Testis (tissue), 3 donors: ENCODE measurements around the gene KCNN4. TPM values are rescaled to one million over a fixed set of nuclear protein-coding genes. Genes with fewer than 3 reads are reported as not detected.

Experiments
- DNase-seq: peaks from one replicate; pipeline ENCODE4 v3.0.0-alpha.2; 2019
- H3K27ac ChIP-seq, 2 donors: fragments of 200-600 bp; sonication (generic); one replicate each; pipeline ENCODE4 v1.5.1; 2019
- H3K27me3 ChIP-seq: fragments of 200-600 bp; sonication (generic); one replicate; pipeline ENCODE4 v1.5.1; 2019
- H3K36me3 ChIP-seq: fragments of 200-600 bp; sonication (generic); one replicate; pipeline ENCODE4 v1.5.1; 2017; ENCODE audit warnings: low read depth; ENCODE audit errors: missing control alignments
- H3K4me1 ChIP-seq: fragments of 200-600 bp; sonication (generic); one replicate; pipeline ENCODE4 v1.5.1; 2019
- H3K4me3 ChIP-seq, 2 donors: fragments of 200-600 bp; sonication (generic); one replicate each; pipeline ENCODE4 v1.5.1; 2017 to 2019
- H3K9me3 ChIP-seq: fragments of 200-600 bp; sonication (generic); one replicate; pipeline ENCODE4 v1.5.1; 2017
- POLR2A ChIP-seq: fragments of 450-650 bp; IDR thresholded peaks from one replicate; pipeline ENCODE4 v1.6.1; 2017; ENCODE audit warnings: antibody characterized with exemption, mild to moderate bottlenecking, moderate library complexity
- WGBS, 2 donors: methylation state at CpG; one replicate each; pipeline ENCODE4 v1.1.5; 2018; 5-methylcytosine and 5-hydroxymethylcytosine counted together
- intact Hi-C: fragments of 100-400 bp; cut with DNase I; formaldehyde crosslinking; loops from one replicate; pipeline ENCODE4 v1.15.1; 2023; ENCODE audit warnings: low total_unique reads
- polyA plus RNA-seq: library from polyadenylated mRNA; stranded (reverse); fragments of 350-450 nt; fragmentation: Illumina TruSeq; extraction: RNeasy Lipid Tissue Mini Kit (QIAGEN cat#74804); gene quantifications from one replicate; pipeline ENCODE4 v1.2.3, GENCODE V29; 2014; ENCODE audit warnings: low read depth, low replicate concordance; ENCODE audit not compliant: insufficient read depth
- total RNA-seq, 2 donors: library from RNA; depleted of rRNA; stranded (reverse); fragments of >200 nt; gene quantifications; one replicate each; pipeline ENCODE4 v1.2.3, GENCODE V29; 2016
- TF ChIP-seq, protein P1 (sequence below), 3 experiments: fragments of 450-650 bp in 2 of 3; fragments of 200-600 bp in 1 of 3; sonication (generic) in 1 of 3; IDR thresholded peaks; one replicate each; pipeline ENCODE4 v1.5.1; 2016 to 2019; ENCODE audit warnings: antibody characterized with exemption in 3 of 3, mild to moderate bottlenecking in 2 of 3, moderate library complexity in 1 of 3

The KCNN4 gene
- total and polyA plus RNA-seq, 3 donors from 2014 or later = 2.3 to 4.6 (median 4.1) TPM

DNA sequence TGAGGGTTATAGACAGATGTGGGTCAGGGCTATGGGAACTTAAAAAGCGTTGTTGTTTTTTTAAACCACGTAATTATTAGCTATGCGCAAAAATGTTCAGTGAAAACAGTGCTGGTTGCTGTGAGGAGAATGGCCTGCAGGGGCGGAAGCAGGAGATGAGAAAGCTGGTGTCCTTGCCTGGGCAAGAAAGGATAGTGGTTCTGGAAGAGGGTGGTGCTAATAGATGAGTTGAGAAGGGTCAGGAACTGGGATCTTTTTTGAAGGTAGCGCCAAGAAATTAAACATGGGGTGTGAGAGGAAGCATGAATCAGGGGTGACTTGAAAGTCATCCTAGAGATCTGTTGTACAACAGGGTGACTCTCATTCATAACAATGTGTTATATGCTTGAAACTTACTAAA is 21.3 kb downstream of the KCNN4 start:
- Histone ChIP-seq H3K27ac (no peak overlapping the region), H3K9me3 (no peaks in the 10 kb centered on the region), H3K36me3 (no peaks in the 10 kb centered on the region), H3K27me3 (no peaks in the 10 kb centered on the region), H3K4me3 (no peak overlapping the region), H3K4me1 (no peaks in the 10 kb centered on the region)
- no peak for DNase-seq
- 77 to 79% methylated on average over 5 of the region's 5 CpGs for WGBS, 2 donors
- no peak for TF ChIP-seq POLR2A
- TF ChIP-seq, protein P1, sequence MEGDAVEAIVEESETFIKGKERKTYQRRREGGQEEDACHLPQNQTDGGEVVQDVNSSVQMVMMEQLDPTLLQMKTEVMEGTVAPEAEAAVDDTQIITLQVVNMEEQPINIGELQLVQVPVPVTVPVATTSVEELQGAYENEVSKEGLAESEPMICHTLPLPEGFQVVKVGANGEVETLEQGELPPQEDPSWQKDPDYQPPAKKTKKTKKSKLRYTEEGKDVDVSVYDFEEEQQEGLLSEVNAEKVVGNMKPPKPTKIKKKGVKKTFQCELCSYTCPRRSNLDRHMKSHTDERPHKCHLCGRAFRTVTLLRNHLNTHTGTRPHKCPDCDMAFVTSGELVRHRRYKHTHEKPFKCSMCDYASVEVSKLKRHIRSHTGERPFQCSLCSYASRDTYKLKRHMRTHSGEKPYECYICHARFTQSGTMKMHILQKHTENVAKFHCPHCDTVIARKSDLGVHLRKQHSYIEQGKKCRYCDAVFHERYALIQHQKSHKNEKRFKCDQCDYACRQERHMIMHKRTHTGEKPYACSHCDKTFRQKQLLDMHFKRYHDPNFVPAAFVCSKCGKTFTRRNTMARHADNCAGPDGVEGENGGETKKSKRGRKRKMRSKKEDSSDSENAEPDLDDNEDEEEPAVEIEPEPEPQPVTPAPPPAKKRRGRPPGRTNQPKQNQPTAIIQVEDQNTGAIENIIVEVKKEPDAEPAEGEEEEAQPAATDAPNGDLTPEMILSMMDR (IDR thresholded peaks at IDR 0.05) = no peak
- intact Hi-C loops = no loop called here

DNA sequence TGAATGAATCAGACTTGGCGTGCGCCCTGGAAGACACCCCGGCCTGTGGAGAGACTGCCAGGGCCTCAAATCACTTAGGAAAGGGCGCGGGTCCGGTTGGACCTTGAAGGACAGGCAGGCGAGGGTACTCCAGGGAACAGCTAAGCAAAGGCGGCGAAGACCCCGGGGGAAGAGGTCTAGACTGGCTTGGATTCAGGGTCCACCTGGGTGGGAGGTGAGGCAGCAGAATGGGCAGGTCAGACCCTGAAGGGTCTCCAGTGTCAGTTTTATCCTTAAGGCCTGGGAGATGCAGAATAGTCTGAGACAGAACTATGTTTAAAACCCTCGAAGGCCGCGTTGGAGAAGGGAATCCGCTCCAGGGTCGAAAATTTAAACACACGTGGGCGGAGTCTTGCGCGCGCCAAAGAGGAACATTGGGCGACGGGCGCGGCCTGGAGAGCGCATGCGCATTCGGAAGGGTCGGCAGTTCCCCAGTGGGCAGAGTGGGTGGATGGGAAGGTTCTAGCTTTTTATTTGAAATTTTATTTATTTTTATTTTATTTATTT is 25.4 kb downstream of the KCNN4 start:
- intact Hi-C loops = no loop called here
- H3K9me3 ChIP-seq = no peaks in the 10 kb centered on the region

DNA sequence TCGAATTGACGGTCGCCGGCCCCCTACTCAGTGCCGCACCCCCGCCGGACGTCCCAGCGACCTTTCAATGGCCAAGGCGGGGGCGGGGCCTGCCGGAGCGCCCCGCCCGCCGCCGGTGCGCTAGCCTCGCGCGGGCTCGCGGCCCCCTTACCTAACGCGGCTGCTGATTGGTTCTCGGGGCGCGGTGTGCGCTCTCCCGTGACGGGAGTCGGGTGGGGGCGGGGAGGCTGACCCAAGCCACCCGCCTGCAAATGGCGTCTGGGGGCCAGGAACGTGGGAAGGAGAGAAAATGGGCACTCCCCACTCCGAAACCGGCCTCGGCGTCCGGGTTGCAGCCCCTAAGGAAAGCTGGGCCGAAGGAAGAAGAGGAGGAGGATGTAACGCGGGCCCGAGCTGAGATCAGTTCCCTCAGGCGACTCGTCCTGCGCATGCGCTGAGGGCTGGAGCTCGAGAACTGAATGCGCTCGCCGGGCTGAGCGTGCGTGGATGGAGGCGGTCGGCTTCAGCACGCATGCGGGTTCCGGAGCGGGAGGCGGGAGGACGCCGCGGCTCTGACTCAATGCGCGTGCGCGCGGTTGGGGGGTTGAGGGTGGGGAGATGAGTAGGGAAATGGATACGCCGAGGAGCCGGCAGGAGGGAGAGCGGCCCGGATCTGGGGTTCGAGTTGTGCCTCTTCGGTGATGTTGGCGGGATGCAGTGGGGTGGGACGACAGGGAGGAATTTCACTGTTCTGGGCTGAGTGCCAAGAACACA is 26.1 kb downstream of the KCNN4 start, which contains the start of gene SMG9:
Gene SMG9 (minus strand): TSS at position 460 of the 753 bp plus-strand sequence. CDS start 4,221 bp downstream, outside the sequence.
- peaks cover 9% of the 10 kb centered on the region for H3K4me1 ChIP-seq
- H3K27ac ChIP-seq = peak within 1 kb of the TSS; percentile 96 to 97
- no peaks in the 10 kb centered on the region for H3K27me3 ChIP-seq
- DNase-seq = peak; percentile 96
- TF ChIP-seq, protein P1 (IDR thresholded peaks at IDR 0.05) = no peak
- TF ChIP-seq POLR2A = peak; percentile 37
- no peaks in the 10 kb centered on the region for H3K36me3 ChIP-seq
- H3K9me3 ChIP-seq = no peaks in the 10 kb centered on the region
- peak within 1 kb of the TSS; percentile 61 to 90 for H3K4me3 ChIP-seq
- 0 to 1% methylated on average over 28 to 79 of the region's 79 CpGs for WGBS, 2 donors
- intact Hi-C loops = no loop called here

More for the DNA sequence above, 25.4 kb downstream of the KCNN4 start:
- 1% methylated on average over 28 of the region's 28 CpGs for WGBS, 2 donors
- Histone ChIP-seq H3K4me1 (peaks cover 9% of the 10 kb centered on the region), H3K27me3 (no peaks in the 10 kb centered on the region), H3K4me3 (peak overlapping the region; percentile 61 to 90), H3K27ac (peak overlapping the region; percentile 96 to 97), H3K36me3 (no peaks in the 10 kb centered on the region)
- TF ChIP-seq POLR2A = no peak
- peak; percentile 85 for DNase-seq

DNA sequence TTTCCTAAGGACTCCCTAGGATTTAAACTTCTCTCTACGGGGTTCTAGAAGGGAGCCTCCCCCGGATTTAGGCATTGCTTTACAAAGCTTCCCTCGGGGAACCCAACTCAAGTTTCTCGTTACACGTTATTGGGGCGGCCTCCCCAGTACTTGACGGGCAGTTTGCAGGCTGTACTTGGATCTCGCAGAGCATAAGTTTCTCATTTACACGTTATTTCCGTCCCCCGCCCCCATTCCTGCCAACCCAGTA is 26.6 kb downstream of the KCNN4 start:
- Histone ChIP-seq H3K4me3 (peak overlapping the region; percentile 61 to 90), H3K36me3 (no peaks in the 10 kb centered on the region), H3K27me3 (no peaks in the 10 kb centered on the region), H3K9me3 (no peaks in the 10 kb centered on the region), H3K4me1 (peaks cover 9% of the 10 kb centered on the region), H3K27ac (peak overlapping the region; percentile 96 to 97)
- intact Hi-C loops = no loop called here
- no peak for DNase-seq
- TF ChIP-seq POLR2A = no peak
- TF ChIP-seq, protein P1 (IDR thresholded peaks at IDR 0.05) = no peak
- WGBS, 2 donors = 0% methylated on average over 9 to 11 of the region's 11 CpGs

DNA sequence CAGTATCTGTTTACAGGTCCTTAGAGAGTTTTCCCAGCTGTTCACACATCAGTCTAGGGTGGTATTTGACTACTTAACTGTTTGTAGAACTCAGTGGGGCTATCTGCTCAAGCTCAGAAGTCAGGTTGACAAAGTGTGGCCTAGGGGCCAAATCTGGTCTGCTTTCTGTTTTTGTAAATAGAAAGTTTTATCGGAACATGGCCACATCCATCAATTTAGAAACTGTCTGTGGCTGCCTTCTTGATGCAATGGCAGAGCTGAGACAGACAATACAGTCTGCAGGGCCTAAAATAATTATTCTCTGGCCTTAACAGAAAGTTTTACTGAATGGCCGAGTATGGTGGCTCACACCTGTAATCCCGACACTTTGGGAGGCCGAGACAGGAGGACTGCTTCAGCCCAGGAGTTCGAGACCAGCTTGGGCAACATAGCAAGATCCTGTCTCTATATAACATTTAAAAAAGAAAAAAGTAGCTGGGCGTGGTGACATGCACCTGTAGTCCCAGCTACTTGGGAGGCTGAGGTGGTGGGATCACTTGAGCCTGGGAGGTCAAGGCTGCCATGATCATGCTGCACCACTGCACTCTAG is 28.4 kb downstream of the KCNN4 start:
- intact Hi-C loops = no loop called here
- no peak for DNase-seq
- H3K36me3 ChIP-seq = no peaks in the 10 kb centered on the region
- no peak overlapping the region for H3K4me3 ChIP-seq
- WGBS, 2 donors = 93 to 99% methylated on average over 3 to 6 of the region's 6 CpGs
- TF ChIP-seq, protein P1 (IDR thresholded peaks at IDR 0.05) = no peak
- no peak for TF ChIP-seq POLR2A
- H3K9me3 ChIP-seq = no peaks in the 10 kb centered on the region
- peaks cover 9% of the 10 kb centered on the region for H3K4me1 ChIP-seq
- H3K27me3 ChIP-seq = no peaks in the 10 kb centered on the region
- no peak overlapping the region for H3K27ac ChIP-seq
